HG02943 (cell line): ENCODE data around the gene TMEM182.

Experiments
- ATAC-seq: cut with Tn5 transposase; IDR thresholded peaks from one replicate; pipeline ENCODE4 v1.9.1; 2021; ENCODE audit warnings: mild to moderate bottlenecking, low read depth, moderate library complexity; ENCODE audit not compliant: unreplicated experiment

TMEM182 gene

DNA sequence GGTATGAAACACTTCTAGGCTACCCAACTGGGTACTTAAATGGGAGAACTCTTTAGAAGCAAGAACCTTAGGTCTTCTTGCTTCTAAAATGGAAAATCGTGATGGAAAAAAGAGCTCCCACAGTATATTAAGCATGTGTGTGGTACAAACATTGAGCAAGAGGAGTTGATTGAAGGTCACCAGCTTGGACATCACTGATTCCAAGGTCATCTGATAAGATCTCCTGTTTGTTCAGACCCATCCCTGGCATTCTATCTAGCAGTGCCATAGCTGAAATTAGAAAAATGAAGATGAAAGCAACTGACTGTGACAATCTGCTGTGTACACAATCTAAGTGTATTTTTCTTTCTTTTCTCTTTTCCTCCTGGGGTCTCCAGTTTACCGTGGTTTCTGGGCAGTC, 35.7 kb downstream of the TMEM182 start:
- no peak for ATAC-seq

DNA sequence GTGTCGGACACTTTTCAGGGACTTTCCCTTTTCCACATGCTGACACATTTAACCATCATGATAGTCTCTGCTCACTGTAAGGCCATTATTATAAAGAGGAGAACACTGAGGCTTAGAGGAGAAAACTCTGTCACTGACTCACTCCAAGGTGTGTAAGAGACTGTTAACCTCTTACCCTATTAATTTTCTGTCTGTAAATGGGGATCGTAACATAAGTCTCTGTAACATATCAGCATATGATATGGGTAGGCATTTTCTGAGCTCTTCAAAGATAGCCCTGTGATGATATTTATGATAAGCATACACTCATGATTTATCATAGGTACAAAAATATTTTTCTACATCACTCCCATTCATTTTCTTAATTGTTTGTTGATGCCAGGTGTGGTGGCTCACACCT, 36.4 kb downstream of the TMEM182 start:
- ATAC-seq: no peak

DNA sequence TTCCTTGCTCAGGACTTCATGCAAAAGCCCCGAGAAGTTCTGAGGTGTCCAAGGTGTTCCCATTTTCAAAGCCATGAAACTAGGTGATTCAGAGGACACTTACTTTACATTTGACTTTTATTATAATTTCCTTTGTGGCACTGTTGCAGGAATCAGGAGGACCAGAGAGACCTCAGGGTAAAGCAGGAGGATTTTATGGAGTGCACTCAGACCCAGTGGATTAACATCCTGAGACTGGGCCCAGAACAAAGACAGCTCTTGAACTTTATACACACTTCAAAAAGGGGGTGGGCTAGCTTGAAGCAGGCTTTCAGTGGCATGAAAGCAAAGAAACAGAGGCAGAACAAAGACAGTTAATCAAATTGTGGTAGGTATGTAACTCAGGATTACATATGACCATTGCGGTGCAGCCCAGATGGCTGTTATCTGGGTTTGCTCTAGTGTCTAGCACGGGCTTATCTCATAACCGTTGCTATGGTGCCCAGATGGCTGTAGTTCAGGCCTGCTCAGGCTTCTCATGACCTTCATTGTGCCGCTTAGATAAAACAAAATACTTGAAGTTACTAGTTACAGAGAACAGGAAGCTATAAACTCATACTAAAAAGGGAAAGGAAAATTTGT, 39.4 kb downstream of the TMEM182 start:
- ATAC-seq: no peak

DNA sequence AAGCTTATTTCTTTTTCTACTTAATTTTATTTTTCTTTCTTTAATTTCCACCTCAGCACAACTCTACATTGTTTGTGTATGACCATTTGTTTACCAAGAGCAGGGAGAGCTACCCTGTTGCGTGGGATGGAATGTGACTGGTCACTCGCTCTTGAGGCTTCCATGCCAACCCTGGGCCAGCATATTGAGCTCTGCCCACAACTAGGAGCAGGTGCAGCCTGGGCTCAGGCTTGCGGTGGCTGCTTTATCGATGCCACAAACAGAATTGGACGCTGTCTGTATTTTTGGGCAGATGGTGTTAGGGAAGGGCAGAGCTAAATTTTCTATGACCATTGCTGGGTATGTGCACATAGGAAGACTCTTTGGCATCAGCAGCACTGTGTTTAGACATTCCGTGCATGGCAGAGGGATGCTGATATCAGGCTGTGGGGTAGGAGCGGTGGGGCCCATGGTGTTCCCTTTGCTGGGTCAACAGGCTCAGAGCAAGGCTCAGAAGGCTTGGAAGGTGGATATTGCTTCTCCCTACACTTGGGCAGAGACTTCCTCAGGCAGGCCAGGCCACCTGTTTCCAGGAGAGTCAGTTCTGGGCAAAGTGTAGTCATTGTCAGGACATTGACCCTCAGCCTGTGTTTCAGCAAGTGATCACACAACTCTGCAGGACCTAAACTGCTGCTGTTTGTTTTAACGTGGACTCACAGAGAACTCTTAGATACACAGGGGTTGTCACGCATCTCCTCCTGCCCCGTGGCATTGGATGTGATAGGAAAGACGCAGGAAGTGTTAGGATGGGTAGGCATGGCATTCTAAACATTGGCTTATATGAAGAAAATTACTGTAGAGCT, 40.2 kb downstream of the TMEM182 start:
- no peak for ATAC-seq

DNA sequence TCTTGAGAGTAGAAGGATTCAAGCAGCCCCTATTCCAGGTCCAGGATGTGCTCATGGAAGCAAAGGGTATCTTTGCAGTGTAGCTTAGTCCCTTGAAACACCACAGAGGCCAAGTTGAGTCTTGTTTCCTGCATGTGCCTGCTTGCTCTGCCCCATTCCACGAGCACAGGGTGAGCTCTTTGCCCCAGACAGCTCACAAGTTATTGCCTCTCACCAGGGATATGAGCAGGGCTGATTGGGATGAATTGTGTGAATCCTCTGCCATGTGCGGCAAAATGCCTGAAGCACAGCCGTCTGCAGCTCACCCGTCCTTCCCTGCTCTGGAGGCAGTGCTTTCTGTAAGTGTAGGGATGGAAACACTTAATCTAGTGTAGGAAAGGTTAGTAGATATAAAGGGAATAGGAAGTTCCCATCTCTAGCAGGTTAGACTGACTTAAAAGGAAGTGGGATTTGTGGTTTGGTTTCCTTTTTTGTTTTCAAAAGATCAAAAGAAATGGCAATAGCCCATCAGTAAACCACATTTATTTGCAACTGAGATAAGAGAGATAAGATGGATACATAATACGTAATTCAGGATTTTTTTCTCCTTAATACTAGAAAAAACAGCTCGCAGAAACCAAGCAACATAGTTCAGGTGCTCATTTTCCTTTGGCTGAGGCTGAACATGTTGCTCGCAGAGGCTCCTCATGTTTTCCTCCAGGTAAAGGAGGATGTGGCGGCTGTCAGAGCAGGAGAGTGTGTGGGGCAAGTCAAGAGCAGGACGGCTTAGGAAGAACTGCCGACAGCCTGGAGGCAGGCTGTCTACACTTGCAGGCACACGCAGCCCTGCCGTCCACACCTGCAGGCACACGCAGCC, 41.4 kb downstream of the TMEM182 start:
- no peak for ATAC-seq

DNA sequence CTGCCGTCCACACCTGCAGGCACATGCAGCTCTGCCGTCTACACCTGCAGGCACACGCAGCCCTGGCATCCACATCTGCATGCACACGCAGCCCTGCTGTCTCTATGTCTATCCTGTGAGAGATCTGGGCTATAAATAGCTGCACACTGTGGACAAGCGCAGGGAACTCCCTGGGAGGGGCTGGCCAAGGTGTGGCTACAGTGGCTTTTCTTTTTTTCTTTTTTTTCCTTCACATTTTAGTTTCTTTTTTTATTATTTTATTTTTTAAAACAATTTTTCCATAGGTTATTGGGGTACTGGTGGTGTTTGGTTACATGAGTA, 42.0 kb downstream of the TMEM182 start:
- no peak for ATAC-seq

DNA sequence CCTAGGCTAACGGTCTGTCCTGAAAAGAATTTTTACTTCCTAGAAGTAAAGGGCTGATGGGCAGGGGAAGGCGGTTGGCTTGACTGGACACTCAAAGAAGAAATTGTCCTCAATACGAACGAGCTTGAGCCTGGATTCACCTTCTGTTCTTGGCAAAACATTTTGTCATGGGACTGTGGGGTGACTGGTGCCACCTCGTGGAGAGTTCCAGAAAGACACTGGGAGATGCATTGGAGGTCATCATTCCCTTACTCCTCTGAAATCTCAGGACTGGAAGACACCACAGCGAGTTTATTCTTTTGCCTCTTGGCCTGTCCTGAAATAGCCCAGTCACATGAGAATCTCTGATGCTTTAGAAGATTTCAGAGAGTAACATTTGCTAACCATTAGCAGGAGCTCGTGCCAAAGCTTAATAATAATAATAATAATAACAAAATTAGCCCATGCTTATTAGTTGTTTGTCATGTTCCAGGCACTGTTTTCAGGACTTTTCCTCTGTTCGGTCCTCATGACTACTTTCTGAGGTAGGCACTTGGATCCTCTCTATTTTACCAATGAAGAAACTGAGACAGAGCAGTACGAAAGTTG, 44.5 kb downstream of the TMEM182 start:
- ATAC-seq: peak; percentile 89

DNA sequence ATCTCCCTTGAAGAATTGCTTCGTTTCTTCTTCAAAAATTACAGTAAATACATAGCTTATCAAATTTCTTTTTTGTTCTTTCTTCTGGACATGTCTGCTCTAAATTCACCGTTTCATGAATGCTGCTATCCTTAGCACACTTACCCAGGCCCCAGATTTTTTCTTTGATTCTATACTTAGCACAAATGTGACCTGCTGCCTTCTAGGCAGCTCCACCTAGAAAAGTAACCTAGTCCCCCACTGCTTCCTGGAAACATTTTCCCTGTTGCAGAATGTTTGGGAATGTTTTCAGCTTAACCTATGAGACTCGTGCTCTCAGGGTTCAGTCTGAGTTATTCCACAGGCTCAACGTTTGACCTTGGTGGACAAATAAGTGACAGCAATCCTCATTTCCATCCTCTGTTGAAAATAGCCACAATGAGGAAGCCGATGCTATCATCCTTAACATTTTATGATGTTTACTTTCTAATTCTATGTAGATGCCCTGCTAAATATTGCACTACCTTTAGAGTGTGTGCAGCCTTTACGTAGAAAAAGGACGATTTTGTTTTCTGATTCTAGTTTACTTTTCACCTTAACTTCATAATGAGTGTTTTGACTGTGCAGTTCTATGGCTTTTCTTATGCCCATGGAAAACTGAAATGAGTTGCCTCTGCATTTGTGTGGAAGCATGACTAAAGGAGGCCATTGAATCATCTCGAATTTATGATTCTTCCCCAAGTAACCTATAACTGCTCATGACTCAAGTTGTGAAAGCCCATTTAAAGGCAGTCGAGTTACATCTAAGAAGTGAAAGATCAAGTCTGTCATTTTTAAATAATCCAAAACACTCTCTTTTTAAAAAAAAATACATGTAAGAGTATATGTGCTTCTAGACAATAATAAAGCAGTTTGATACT, 47.7 kb downstream of the TMEM182 start:
- no peak for ATAC-seq

DNA sequence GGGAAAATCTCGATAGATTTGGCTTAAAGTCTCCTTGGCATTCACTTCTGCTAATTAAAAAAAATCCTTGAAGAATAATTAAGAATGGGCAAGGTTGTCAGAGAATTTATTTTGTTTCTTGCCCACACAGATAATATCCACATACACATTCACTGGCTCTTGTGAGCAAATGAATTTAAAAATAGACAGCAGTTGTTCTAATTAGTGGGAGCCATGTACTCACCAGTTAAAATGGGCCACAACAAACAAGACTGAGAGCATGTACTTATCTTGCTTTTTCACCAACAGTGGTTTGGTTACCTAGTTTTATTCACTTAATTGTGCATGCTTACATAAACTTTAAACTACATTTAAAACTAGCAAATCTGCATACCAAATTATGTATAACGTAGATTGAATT, 53.5 kb downstream of the TMEM182 start:
- ATAC-seq: no peak

DNA sequence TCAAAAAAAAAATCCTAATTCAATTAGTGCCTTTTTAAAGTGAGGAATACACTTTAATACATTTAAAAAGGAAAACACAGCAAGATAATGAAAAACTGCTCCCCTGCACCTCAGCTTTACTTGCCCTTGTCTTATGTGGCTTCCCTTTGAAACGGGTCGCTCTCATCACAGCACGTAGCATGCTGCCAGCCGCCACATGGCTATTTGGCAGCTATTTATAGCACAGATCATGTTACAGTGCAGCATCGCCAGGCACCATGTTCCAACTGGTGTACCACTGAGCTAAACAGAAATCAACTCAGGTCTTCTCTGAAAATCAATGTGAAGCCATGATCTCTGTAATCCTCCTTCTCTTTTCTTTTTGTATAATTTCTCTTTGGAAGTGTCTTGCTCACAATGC, 65.1 kb downstream of the TMEM182 start:
- ATAC-seq: no peak

DNA sequence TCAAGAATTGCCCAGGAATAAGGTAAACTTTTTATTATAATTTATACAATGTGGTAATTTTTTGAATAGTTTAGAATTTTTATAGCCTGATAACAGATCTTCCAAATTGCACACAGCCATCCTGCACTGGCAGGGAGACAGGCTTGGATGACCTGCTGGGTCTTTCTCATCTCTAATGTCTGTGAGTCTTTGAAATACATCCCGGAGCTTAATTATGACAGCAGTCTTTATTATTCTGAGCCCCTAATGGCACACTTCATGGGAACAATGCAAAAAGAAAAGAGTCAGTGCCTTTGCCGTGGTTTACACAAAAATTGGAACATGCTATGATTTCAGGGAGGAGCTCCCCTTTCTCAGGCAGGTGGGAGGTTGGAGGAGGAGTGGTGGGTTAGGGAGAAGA, 71.0 kb downstream of the TMEM182 start:
- ATAC-seq: no peak

DNA sequence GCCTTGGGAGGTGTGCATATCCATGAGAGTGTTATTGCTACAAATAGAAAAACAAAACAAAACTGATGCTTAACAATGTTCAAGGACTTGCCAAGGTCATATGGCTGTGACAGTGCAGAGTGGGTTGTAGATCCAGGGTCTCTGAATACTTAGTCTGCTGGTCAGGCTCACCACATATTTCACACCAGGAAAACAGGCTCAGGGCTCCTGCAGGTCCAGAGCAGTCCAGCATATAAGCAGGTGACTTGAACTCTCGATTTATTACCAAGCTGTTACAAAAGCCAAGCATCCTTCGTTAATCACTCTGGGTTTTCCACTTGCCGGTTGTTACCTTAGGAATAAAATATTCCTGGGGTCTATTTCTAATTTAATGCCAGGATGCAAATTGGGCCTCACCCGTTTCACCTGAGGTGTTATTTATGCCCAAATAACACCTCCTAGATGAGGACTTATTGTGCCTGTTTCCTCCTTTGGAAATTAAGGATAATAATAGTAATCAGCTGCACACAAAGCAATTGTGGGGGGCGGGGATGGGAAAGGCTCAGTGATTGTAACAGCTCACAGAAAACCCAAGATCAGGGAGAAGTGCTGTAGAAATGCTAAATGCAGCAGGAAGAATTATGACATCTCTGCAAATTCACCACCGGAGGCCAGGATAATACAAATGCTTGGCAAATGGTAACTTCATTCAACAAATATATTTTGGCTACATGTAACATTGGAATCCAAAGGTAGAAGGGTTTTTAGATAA, 72.9 kb downstream of the TMEM182 start:
- ATAC-seq: no peak

DNA sequence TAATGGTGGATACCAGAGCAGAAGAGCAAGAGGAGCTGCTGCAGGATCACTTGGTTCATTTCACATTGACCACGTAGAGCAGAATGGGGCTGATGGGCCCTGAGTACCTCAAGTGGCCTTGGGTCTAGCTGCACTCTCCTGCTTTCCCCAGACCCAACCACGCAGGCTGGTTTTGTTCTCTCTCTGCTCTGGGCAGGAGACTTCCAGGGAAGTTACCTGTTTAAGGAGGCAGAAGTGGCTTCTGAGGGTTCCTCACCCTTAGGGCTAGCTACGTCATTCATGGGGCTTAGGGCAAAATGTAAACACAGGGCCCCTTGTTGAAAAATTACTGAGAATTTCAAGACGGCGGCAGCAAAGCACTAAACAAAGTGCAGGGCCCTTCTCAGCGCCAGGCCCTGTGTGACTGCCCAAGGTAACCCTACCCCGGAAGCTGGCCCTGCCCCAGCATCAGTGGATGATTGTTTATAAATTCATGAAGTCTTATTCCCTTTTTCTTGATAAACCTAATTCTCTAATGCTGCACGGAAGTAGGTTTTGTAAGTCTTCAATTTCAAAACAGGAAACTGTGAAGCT, 75.9 kb downstream of the TMEM182 start:
- no peak for ATAC-seq

DNA sequence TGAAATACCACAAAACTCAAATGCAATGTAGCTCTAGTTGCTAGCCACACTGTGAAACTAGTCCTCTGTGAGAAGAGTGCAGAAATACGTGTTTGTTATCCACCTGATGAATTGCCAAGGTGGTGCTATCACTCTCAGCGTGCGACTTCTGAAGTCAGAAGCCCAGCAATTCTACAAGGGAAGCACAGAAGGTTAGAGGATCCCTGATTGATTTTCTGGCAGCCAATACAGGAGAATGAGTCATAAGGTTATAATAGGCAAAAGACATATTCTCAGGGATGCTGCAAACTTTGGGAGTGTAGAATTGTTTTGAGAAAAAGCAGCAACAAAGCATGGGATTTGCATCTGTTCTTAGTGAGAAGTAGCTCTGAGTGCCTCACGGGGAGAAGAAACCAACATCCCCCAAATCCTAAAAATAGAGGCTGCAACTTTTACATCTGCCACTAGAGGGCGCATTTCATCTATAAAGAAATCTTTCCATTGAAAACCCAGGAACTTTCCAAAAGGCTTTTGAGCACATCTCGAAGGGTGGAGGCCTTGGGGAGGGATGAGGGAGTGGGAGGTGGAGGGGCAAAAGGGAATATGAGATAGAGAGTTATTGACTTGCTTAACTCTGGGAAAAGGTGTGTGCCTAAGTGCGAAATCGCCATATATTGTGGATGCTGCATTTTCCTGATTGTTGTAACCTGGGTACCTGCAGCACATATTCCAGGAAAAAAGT, 78.0 kb downstream of the TMEM182 start:
- ATAC-seq: no peak

DNA sequence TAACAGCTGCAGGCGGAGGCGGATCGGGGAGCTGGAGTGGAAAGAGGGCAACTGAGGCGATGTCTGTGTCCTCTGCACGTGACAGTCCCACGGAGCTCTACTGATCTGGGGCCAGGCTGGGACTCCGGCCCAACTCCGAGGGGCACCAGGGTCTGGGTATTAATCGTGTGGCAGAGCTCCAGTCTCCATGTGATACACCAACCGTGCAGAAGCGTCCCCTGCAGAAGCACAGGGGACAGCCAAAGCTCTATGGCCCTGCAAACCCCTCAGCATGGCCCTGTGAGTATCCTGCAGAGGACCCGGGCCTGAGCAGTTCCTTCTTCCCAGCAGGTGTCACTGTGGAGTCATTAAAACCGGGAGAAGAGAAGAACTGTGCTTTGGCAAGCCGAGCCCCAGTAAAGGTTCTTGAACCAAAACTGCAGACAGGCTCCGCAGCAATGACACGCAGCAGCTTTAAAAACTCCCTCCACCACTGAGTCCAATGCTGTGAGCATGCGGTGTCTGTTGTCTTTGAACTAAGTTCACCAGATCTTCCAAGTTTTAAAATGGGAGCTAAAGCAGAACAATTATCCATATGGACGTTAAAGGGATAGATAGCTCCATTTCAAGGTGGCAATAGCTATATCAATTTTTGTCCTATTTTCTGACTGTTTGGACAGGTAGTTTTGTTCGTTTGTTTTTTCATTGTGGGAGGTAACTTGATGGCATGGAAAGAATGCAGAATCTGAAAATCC, 79.4 kb downstream of the TMEM182 start:
- ATAC-seq: no peak

DNA sequence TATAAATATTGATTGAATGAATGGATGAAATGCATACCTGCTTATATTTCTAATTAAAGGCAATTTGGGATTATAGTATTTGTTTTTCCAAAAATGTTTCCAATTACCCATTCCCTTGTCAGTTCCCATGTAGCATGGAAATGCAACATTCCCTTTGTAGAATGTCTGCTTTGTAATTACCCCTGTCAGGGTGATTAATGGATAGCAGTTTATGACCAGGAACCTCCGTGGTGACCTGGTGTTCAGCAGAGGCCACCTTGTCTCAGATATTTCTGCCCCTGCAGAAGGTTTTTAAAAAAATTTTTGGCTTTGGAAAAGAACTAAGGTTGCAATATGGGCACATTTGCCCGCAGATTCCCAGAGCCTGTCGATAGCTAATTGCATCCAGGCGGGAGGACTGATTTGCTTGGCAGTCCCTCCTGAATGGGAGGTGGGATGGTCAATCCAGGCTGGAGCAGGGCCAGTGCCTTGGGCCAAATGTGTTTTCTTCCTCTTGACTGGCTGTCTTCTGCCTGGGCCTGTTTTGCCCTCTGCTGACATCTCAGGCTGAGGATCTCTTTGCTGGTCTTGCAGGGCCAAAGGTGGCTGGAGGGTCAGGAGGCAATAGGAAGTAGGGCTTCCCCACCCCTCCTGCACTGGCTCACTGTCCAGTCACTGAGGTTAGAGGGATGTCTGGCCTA, 82.1 kb downstream of the TMEM182 start:
- no peak for ATAC-seq

DNA sequence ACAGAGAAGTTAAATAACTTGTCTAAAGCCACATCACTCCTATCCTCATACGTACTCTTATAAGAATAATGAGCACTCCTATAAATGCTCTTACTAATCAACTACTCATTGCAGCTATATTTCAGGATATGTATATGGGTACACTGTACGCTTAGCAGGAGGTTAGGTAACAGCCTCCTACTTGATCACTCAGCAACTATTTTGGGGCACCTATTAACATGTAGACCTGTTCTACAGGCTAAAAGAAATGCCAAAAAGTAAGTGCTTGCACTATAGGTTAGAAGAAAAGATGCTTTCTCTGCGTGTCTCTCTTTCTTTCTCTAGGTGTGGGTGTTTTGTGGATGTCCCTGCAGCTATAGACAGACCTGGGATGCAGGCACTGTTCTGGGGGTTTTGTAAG, 83.1 kb downstream of the TMEM182 start:
- no peak for ATAC-seq
